Ishikawa (cell line): ENCODE data around the gene ANGPT4.

Experiments
- CEBPB ChIP-seq: IDR thresholded peaks from 2 replicates; pipeline ENCODE4 v1.6.1; 2012
- CREB1 ChIP-seq: IDR thresholded peaks from 2 replicates; pipeline ENCODE4 v1.6.1; 2012; ENCODE audit warnings: low read depth
- EGR1 ChIP-seq: IDR thresholded peaks from 2 replicates; pipeline ENCODE4 v1.6.1; 2012
- EP300 ChIP-seq: IDR thresholded peaks from 2 replicates; pipeline ENCODE4 v1.6.1; 2012; ENCODE audit warnings: borderline replicate concordance
- FOXM1 ChIP-seq: IDR thresholded peaks from 2 replicates; pipeline ENCODE4 v1.6.1; 2012; ENCODE audit warnings: low read depth, borderline replicate concordance
- MAX ChIP-seq: IDR thresholded peaks from 2 replicates; pipeline ENCODE4 v1.6.1; 2012
- NFIC ChIP-seq: IDR thresholded peaks from 2 replicates; pipeline ENCODE4 v1.6.1; 2012
- RAD21 ChIP-seq: IDR thresholded peaks from 2 replicates; pipeline ENCODE4 v1.6.1; 2012; ENCODE audit warnings: low read depth
- TAF1 ChIP-seq: IDR thresholded peaks from 2 replicates; pipeline ENCODE4 v1.6.1; 2012; ENCODE audit warnings: low read depth, mild to moderate bottlenecking
- TCF12 ChIP-seq: IDR thresholded peaks from 2 replicates; pipeline ENCODE4 v1.6.1; 2012; ENCODE audit warnings: low read depth
- TEAD4 ChIP-seq: IDR thresholded peaks from 2 replicates; pipeline ENCODE4 v1.6.1; 2012
- USF1 ChIP-seq: IDR thresholded peaks from 2 replicates; pipeline ENCODE4 v1.6.1; 2012
- YY1 ChIP-seq: IDR thresholded peaks from 2 replicates; pipeline ENCODE4 v1.6.1; 2012; ENCODE audit warnings: low read depth
- ZBTB7A ChIP-seq: IDR thresholded peaks from 2 replicates; pipeline ENCODE4 v1.6.1; 2012; ENCODE audit warnings: low read depth
- TF ChIP-seq, protein P1 (sequence below): IDR thresholded peaks from 2 replicates; pipeline ENCODE4 v1.6.1; 2012; ENCODE audit warnings: low read depth, mild to moderate bottlenecking

The ANGPT4 gene

GRCh38 chr20:952196-952795, 36.2 kb upstream of the ANGPT4 start:
- TF ChIP-seq TCF12: no peak
- no peak for TF ChIP-seq RAD21
- TF ChIP-seq, protein P1, sequence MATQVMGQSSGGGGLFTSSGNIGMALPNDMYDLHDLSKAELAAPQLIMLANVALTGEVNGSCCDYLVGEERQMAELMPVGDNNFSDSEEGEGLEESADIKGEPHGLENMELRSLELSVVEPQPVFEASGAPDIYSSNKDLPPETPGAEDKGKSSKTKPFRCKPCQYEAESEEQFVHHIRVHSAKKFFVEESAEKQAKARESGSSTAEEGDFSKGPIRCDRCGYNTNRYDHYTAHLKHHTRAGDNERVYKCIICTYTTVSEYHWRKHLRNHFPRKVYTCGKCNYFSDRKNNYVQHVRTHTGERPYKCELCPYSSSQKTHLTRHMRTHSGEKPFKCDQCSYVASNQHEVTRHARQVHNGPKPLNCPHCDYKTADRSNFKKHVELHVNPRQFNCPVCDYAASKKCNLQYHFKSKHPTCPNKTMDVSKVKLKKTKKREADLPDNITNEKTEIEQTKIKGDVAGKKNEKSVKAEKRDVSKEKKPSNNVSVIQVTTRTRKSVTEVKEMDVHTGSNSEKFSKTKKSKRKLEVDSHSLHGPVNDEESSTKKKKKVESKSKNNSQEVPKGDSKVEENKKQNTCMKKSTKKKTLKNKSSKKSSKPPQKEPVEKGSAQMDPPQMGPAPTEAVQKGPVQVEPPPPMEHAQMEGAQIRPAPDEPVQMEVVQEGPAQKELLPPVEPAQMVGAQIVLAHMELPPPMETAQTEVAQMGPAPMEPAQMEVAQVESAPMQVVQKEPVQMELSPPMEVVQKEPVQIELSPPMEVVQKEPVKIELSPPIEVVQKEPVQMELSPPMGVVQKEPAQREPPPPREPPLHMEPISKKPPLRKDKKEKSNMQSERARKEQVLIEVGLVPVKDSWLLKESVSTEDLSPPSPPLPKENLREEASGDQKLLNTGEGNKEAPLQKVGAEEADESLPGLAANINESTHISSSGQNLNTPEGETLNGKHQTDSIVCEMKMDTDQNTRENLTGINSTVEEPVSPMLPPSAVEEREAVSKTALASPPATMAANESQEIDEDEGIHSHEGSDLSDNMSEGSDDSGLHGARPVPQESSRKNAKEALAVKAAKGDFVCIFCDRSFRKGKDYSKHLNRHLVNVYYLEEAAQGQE: no peak
- no peak for TF ChIP-seq EGR1
- no peak for TF ChIP-seq YY1
- no peak for TF ChIP-seq USF1
- TF ChIP-seq EP300: no peak
- no peak for TF ChIP-seq NFIC
- no peak for TF ChIP-seq FOXM1
- TF ChIP-seq CEBPB: no peak
- no peak for TF ChIP-seq ZBTB7A
- no peak for TF ChIP-seq TAF1
- TF ChIP-seq MAX: no peak

DNA sequence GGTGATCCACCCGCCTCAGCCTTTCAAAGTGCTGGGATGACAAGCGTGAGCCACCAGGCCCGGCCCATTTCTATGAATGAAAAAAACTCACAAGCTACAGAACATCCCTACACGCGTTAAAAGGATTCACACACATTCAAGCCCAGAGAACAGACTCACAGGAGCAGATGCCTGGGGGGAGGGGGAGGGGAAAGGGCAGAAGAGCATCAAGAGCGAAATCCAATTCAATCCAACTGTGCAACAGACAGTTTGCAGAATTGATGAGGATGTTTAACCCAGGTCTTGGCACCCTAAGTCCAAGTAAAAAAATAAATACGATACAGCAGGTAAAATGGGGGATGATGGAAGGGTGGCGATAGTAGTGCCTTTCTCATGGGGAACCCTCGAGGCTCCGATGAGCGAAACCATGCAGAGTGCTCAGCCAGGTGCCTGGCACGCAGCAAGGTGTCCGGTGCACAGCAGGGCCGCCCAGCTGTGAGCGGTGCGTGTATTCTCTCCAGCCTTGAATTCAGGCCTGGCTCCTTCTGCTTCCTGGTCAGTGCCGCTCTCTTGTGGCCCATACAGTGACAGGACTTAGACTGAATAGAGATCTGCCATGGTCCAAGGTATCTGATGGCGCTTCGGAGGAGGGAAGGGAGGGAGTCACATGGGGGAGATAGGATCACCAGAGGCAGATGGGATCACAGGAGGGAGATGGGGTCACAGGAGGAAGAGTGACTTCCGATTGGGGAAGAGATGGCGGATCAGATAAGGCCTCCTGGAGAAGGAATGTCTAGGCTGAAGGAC, 35.4 kb upstream of the ANGPT4 start:
- TF ChIP-seq RAD21 (peak; percentile 18; the same call in 1 of the 2 replicates), CEBPB (no peak)

GRCh38 chr20:949717-950116, 33.6 kb upstream of the ANGPT4 start:
- TF ChIP-seq MAX: no peak
- TF ChIP-seq NFIC: no peak
- no peak for TF ChIP-seq TEAD4
- no peak for TF ChIP-seq EGR1
- no peak for TF ChIP-seq RAD21
- TF ChIP-seq CEBPB: no peak
- TF ChIP-seq ZBTB7A: no peak
- no peak for TF ChIP-seq EP300

- TF ChIP-seq FOXM1 (no peak), USF1 (no peak), TEAD4 (no peak), CEBPB (no peak), EP300 (no peak), RAD21 (no peak), TCF12 (no peak), ZBTB7A (no peak), YY1 (no peak), CREB1 (no peak), NFIC (no peak)
- TF ChIP-seq, protein P1: no peak
Measured at GRCh38 chr20:946826-947225, 30.7 kb upstream of the ANGPT4 start.

DNA sequence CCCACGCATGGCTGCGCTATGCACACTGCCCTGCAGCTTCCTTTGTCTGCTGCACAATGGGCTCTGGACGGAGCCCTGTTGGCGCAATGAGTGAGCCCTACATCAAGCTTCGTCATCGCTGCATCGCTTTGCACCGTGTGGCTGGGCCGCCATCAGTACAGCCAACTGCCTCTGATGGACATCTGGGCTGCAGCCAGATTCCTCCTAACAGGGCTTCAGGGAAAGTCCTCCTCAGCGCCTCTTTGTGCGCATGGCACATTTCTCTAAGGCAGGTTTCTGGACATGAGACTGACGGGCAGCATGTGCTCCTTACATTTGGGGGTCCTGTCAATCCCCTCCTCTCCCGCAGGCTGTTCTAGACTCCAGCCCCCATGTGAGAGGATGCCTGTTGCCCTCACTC, 29.7 kb upstream of the ANGPT4 start:
- TF ChIP-seq FOXM1 (no peak), RAD21 (no peak), NFIC (no peak), TCF12 (no peak), EGR1 (no peak), CEBPB (no peak), EP300 (no peak), MAX (no peak), ZBTB7A (no peak), TAF1 (no peak), CREB1 (no peak), USF1 (no peak), TEAD4 (no peak), YY1 (no peak)
- TF ChIP-seq, protein P1: no peak
